B cell (primary cell): ENCODE results near the gene DNM1L. TPM values are rescaled to one million over a fixed set of nuclear protein-coding genes. Genes with fewer than 3 reads are reported as not detected.

ENCODE experiments used
- ATAC-seq: fragments of 200-7000 bp; cut with Tn5 transposase; one replicate; pipeline ENCODE4 v1.10.0; 2021; ENCODE audit warnings: low read depth, mild to moderate bottlenecking, moderate number of reproducible peaks, moderate library complexity
- CTCF ChIA-PET: fragments of 350-600 bp; sonication (Branson Sonifier 250); formaldehyde crosslinking; loops from one replicate; lab custom pipeline; 2021; ENCODE audit warnings: antibody characterized with exemption, inconsistent platforms; lab: Charles Lee
- POLR2A ChIA-PET: fragments of 350-600 bp; sonication (Branson Sonifier 250); formaldehyde crosslinking; loops from one replicate; lab custom pipeline; 2021; ENCODE audit warnings: antibody characterized with exemption; lab: Charles Lee
- DNase-seq: peaks from one replicate; pipeline ENCODE4 v3.0.0; 2013
- H2AFZ ChIP-seq: 2 replicates; pipeline ENCODE4 v1.6.1; 2012; ENCODE audit warnings: mild to moderate bottlenecking, low read depth, low read length; ENCODE audit not compliant: insufficient read depth, poor library complexity, severe bottlenecking
- H3K27ac ChIP-seq, 2 donors: 1 replicate in 1 of 2; 2 replicates in 1 of 2; pipeline ENCODE4 v1.5.1; 2012 to 2013; ENCODE audit warnings: low read length in 2 of 2, mild to moderate bottlenecking in 2 of 2, moderate library complexity in 1 of 2
- H3K27me3 ChIP-seq, 4 experiments: fragments of 200-600 bp in 1 of 4; sonication (generic) in 1 of 4; replicated peaks in 1 of 4; 1 replicate in 2 of 4; 2 replicates in 2 of 4; pipeline versions ENCODE4 v1.6.1 to v1.7.0; 2013 to 2016; ENCODE audit warnings: low read length in 3 of 4, mild to moderate bottlenecking in 2 of 4, mixed read lengths in 1 of 4, moderate library complexity in 1 of 4; ENCODE audit not compliant: insufficient read depth in 4 of 4, control insufficient read depth in 3 of 4; ENCODE audit errors: control extremely low read depth in 1 of 4
- H3K36me3 ChIP-seq, 2 experiments: replicated peaks in 1 of 2; 1 replicate in 1 of 2; 2 replicates in 1 of 2; pipeline versions ENCODE4 v1.6.1 to v1.7.1; 2013; ENCODE audit warnings: low read length in 1 of 2; ENCODE audit not compliant: insufficient read depth in 2 of 2, control insufficient read depth in 1 of 2; ENCODE audit errors: control extremely low read depth in 1 of 2, extremely low read depth in 1 of 2
- H3K4me1 ChIP-seq, 2 donors: fragments of 200-600 bp in 1 of 2; sonication (generic) in 1 of 2; 1 replicate in 1 of 2; 2 replicates in 1 of 2; pipeline versions ENCODE4 v1.5.1 to v1.6.1; 2013 to 2017; ENCODE audit warnings: low read length in 2 of 2; ENCODE audit not compliant: control insufficient read depth in 2 of 2, insufficient read depth in 2 of 2
- H3K4me2 ChIP-seq: replicated peaks from 2 replicates; pipeline ENCODE3; 2012; ENCODE audit warnings: mild to moderate bottlenecking, low read depth, low read length; ENCODE audit not compliant: poor library complexity, severe bottlenecking
- H3K4me3 ChIP-seq, 5 experiments: fragments of 200-600 bp in 1 of 5; sonication (generic) in 1 of 5; 1 replicate in 3 of 5; 2 replicates in 2 of 5; pipeline versions ENCODE4 v1.5.1 to v1.7.0; 2011 to 2016; ENCODE audit warnings: low read length in 4 of 5, mild to moderate bottlenecking in 4 of 5, low read depth in 2 of 5, control low read depth in 1 of 5, moderate library complexity in 1 of 5; ENCODE audit not compliant: insufficient read depth in 1 of 5; ENCODE audit errors: control extremely low read depth in 1 of 5, extremely low read depth in 1 of 5
- H3K79me2 ChIP-seq: fragments of 200-600 bp; sonication (generic); one replicate; pipeline ENCODE4 v1.6.0; 2016; ENCODE audit warnings: low read length; ENCODE audit not compliant: control insufficient read depth, insufficient read depth
- H3K9ac ChIP-seq: fragments of 200-600 bp; sonication (generic); 2 replicates; pipeline ENCODE4 v1.6.1; 2017; ENCODE audit warnings: mild to moderate bottlenecking, low read length, moderate library complexity
- H3K9me3 ChIP-seq, 3 donors: one replicate each; pipeline versions ENCODE4 v1.6.1 to v1.7.1; 2013; ENCODE audit warnings: low read length in 2 of 3; ENCODE audit not compliant: control insufficient read depth in 2 of 3, insufficient read depth in 1 of 3; ENCODE audit errors: control extremely low read depth in 1 of 3
- H4K20me1 ChIP-seq: 2 replicates; pipeline ENCODE4 v1.6.0; 2012; ENCODE audit warnings: mild to moderate bottlenecking, low read length; ENCODE audit not compliant: insufficient read depth, control insufficient read depth, poor library complexity, severe bottlenecking
- H3K27ac Mint-ChIP-seq: one replicate; pipeline ENCODE4 v1.8.0; 2021; ENCODE audit warnings: mixed read lengths
- H3K27me3 Mint-ChIP-seq: one replicate; pipeline ENCODE4 v1.8.0; 2021; ENCODE audit warnings: mixed read lengths
- H3K4me1 Mint-ChIP-seq: one replicate; pipeline ENCODE4 v1.8.0; 2021; ENCODE audit warnings: mixed read lengths
- H3K4me3 Mint-ChIP-seq: one replicate; pipeline ENCODE4 v1.8.0; 2021; ENCODE audit warnings: mixed read lengths
- H3K9me3 Mint-ChIP-seq: one replicate; pipeline ENCODE4 v1.8.0; 2022; ENCODE audit warnings: mixed read lengths; ENCODE audit not compliant: insufficient read depth
- EZH2 ChIP-seq: IDR thresholded peaks from 2 replicates; pipeline ENCODE4 v1.6.1; 2012; ENCODE audit warnings: borderline replicate concordance, low read depth, mild to moderate bottlenecking, moderate library complexity, low read length; ENCODE audit not compliant: insufficient read depth, poor library complexity, severe bottlenecking
- WGBS: methylation state at CpG from one replicate; pipeline ENCODE4 v1.1.5; 2013; ENCODE audit warnings: missing lambda C conversion rate; ENCODE audit not compliant: insufficient coverage; 5-methylcytosine and 5-hydroxymethylcytosine counted together
- intact Hi-C: fragments of 100-400 bp; cut with micrococcal nuclease; formaldehyde crosslinking; loops from one replicate; pipeline ENCODE4 v1.10.0; 2022
- polyA plus RNA-seq: library from polyadenylated mRNA; depleted of rRNA; stranded (reverse); fragments of >200 nt; gene quantifications from 2 replicates; pipeline ENCODE4 v1.2.3, GENCODE V29; 2012
- total RNA-seq, 2 donors: library from RNA; stranded (reverse); fragments of 120-200 nt in 1 of 2; gene quantifications; 1 replicate in 1 of 2; 2 replicates in 1 of 2; pipeline versions ENCODE4 v1.2.3 to v1.2.4, GENCODE V29; 2013 to 2022
- TF ChIP-seq, protein P1 (sequence below): fragments of 200-600 bp; IDR thresholded peaks from one replicate; pipeline ENCODE4 v1.8.0; 2022; ENCODE audit warnings: antibody characterized with exemption, mild to moderate bottlenecking

DNM1L gene
- total and polyA plus RNA-seq, 2 donors (not counting 1 experiment from before 2014, with no cell fraction given), result 23.3 to 74.2 TPM

GRCh38 chr12:32669584-32669983, 9.5 kb upstream of the DNM1L start:
- H4K20me1 ChIP-seq, result no peaks in the 10 kb centered on the region

More at GRCh38 chr12:32669584-32669983, 9.5 kb upstream of the DNM1L start:
- Histone ChIP-seq H3K4me2 (no peak overlapping the region), H3K27me3 (no peaks in the 10 kb centered on the region), H3K36me3 (no peaks in the 10 kb centered on the region), H3K9me3 (peaks cover 1 to 17% (median 8%) of the 10 kb centered on the region in 3 donors), H3K4me3 (no peak overlapping the region), H3K4me1 (peaks cover 5 to 12% of the 10 kb centered on the region in 2 donors), H3K27ac (no peak overlapping the region), H2AFZ (no peak overlapping the region), H3K79me2 (no peaks in the 10 kb centered on the region), H3K9ac (no peak overlapping the region)
- Mint-ChIP-seq H3K4me1 (peaks cover 12% of the 10 kb centered on the region), H3K4me3 (no peak overlapping the region), H3K9me3 (peaks cover 5% of the 10 kb centered on the region), H3K27ac (no peak overlapping the region), H3K27me3 (peaks cover 3% of the 10 kb centered on the region)
- ATAC-seq (no peak), DNase-seq (no peak)
- POLR2A ChIA-PET, result interaction anchor here (0.7 kb wide), 1 partner anchor 187 kb away, joined by 4 read pairs; no protein-coding TSS in a partner anchor
- whole genome bisulfite sequencing, result 100% methylated on average over 1 of the region's 1 CpG
- intact Hi-C loops, result no loop called here
- TF ChIP-seq, protein P1, sequence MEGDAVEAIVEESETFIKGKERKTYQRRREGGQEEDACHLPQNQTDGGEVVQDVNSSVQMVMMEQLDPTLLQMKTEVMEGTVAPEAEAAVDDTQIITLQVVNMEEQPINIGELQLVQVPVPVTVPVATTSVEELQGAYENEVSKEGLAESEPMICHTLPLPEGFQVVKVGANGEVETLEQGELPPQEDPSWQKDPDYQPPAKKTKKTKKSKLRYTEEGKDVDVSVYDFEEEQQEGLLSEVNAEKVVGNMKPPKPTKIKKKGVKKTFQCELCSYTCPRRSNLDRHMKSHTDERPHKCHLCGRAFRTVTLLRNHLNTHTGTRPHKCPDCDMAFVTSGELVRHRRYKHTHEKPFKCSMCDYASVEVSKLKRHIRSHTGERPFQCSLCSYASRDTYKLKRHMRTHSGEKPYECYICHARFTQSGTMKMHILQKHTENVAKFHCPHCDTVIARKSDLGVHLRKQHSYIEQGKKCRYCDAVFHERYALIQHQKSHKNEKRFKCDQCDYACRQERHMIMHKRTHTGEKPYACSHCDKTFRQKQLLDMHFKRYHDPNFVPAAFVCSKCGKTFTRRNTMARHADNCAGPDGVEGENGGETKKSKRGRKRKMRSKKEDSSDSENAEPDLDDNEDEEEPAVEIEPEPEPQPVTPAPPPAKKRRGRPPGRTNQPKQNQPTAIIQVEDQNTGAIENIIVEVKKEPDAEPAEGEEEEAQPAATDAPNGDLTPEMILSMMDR, result no peak
- TF ChIP-seq EZH2, result no peak
- CTCF ChIA-PET, result interaction anchor here (0.7 to 4.4 kb wide), 2 partner anchors 56 to 212 kb away, joined by 4 to 33 read pairs; no protein-coding TSS in a partner anchor
